Thoracic aorta (tissue), 2 donors: ENCODE data around the gene PRKN. TPM values are rescaled to one million over a fixed set of nuclear protein-coding genes. Genes with fewer than 3 reads are reported as not detected.

Experiments
- ATAC-seq: fragments of 150-250 bp; one replicate; pipeline ENCODE4 v1.8.0; 2017; ENCODE audit warnings: low read depth; ENCODE audit not compliant: insufficient number of reproducible peaks, low FRiP score
- DNase-seq: peaks from one replicate; pipeline ENCODE4 v3.0.0-alpha.2; 2020; ENCODE audit warnings: low spot score
- H3K27ac ChIP-seq, 2 donors: fragments of 200-600 bp; sonication (generic); 1 replicate in 1 of 2; 2 replicates in 1 of 2; pipeline ENCODE4 v1.5.1; 2016; ENCODE audit warnings: mild to moderate bottlenecking in 2 of 2, moderate library complexity in 2 of 2
- H3K27me3 ChIP-seq: fragments of 200-600 bp; sonication (generic); replicated peaks from 2 replicates; pipeline ENCODE4 v1.6.0; 2016; ENCODE audit warnings: mild to moderate bottlenecking; ENCODE audit not compliant: insufficient read depth
- H3K36me3 ChIP-seq: fragments of 200-600 bp; sonication (generic); one replicate; pipeline ENCODE4 v1.5.1; 2016
- H3K4me1 ChIP-seq, 2 donors: fragments of 200-600 bp; sonication (generic); 1 replicate in 1 of 2; 2 replicates in 1 of 2; pipeline versions ENCODE4 v1.5.1 to v1.6.0; 2016; ENCODE audit warnings: low read depth in 2 of 2, mild to moderate bottlenecking in 1 of 2; ENCODE audit not compliant: control insufficient read depth in 1 of 2
- H3K4me3 ChIP-seq: fragments of 200-600 bp; sonication (generic); 2 replicates; pipeline ENCODE4 v1.5.1; 2016; ENCODE audit warnings: mild to moderate bottlenecking
- H3K9me3 ChIP-seq: fragments of 200-600 bp; sonication (generic); 2 replicates; pipeline ENCODE4 v1.5.1; 2016
- total RNA-seq, 2 donors: library from RNA; depleted of rRNA; stranded (reverse); fragments of >200 nt; gene quantifications; one replicate each; pipeline versions ENCODE4 v1.1.0 to v1.2.3, GENCODE V29; 2016
- TF ChIP-seq, protein P1 (sequence below): fragments of 200-600 bp; sonication (generic); IDR thresholded peaks from one replicate; pipeline ENCODE4 v1.5.1; 2019; ENCODE audit warnings: antibody characterized with exemption

The PRKN gene
- total RNA-seq, 2 donors from 2014 or later = 10.4 to 23.8 TPM

DNA sequence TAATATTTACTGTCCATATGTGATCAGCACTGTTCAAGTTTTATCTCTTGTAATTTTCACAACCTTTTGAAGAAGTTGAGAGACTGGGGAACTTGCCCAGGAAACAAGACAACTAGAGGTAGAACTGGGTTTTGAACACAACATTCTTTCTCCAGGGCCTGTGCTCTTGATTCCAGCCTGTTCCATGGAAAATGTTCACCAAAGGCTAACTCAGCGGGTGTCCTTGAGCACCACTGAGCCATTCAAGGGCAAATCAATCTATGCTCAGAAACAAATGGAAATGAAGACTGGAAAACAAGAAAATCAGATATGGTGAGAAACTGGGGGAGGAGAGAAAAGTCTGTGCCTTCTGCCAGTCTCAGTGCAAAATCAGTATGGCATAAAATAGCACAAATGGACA lies 771.5 kb downstream of the PRKN start:
- Histone ChIP-seq H3K27ac (no peak overlapping the region), H3K9me3 (no peaks in the 10 kb centered on the region), H3K27me3 (no peaks in the 10 kb centered on the region), H3K4me1 (no peaks in the 10 kb centered on the region), H3K36me3 (no peaks in the 10 kb centered on the region), H3K4me3 (no peak overlapping the region)
- no peak for DNase-seq
- no peak for ATAC-seq
- TF ChIP-seq, protein P1, sequence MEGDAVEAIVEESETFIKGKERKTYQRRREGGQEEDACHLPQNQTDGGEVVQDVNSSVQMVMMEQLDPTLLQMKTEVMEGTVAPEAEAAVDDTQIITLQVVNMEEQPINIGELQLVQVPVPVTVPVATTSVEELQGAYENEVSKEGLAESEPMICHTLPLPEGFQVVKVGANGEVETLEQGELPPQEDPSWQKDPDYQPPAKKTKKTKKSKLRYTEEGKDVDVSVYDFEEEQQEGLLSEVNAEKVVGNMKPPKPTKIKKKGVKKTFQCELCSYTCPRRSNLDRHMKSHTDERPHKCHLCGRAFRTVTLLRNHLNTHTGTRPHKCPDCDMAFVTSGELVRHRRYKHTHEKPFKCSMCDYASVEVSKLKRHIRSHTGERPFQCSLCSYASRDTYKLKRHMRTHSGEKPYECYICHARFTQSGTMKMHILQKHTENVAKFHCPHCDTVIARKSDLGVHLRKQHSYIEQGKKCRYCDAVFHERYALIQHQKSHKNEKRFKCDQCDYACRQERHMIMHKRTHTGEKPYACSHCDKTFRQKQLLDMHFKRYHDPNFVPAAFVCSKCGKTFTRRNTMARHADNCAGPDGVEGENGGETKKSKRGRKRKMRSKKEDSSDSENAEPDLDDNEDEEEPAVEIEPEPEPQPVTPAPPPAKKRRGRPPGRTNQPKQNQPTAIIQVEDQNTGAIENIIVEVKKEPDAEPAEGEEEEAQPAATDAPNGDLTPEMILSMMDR = no peak

DNA sequence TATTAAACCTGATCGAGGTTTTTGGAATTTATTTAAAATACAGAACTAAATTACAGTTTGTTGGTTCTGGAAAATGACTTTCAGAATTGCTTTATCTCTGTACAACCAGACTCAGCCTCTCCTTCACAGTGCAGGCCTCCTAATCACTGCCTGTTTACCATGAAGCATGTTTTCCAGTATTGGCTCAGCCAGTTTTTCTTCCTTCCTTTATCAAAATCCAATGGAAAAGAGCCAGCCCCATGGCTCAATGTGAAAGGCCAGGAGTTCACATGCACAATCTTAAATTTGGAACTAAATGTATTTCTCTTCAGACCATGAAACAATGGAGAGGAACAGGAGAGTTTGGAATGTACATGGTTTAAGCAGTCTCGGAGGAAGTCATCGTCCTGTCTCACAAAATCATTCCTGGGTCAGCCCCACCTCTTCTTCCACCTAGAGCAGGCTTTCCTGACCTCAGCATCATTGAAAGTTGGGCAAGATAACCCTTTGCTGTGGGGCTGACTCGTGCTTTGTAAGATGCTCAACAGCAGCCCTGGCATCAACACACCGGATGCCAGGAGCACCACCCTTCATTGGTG lies 772.8 kb downstream of the PRKN start:
- Histone ChIP-seq H3K4me3 (no peak overlapping the region), H3K27ac (no peak overlapping the region), H3K36me3 (no peaks in the 10 kb centered on the region), H3K4me1 (no peaks in the 10 kb centered on the region), H3K27me3 (no peaks in the 10 kb centered on the region), H3K9me3 (no peaks in the 10 kb centered on the region)
- TF ChIP-seq, protein P1 = no peak
- DNase-seq (no peak), ATAC-seq (no peak)

DNA sequence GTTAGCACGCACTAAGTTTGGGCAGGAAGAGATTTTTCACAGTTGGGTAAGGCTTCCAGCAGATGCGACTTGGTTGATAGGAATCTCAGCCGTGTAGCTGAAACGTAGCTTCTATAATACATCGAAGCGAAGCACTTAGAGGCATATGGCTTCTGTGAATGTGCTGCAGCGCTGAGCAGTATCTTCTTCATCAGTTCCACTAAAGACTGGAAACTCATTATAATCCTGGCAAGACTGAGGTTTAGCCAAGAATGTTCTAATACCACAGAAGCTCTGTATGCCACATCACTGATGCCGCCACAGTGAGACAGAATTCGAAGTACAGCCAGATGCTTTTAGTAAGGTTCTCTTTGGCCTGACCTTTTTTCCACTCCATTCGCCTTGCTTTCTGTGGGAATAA lies 773.5 kb downstream of the PRKN start:
- ATAC-seq (no peak), DNase-seq (no peak)
- Histone ChIP-seq H3K27ac (no peak overlapping the region), H3K4me3 (no peak overlapping the region), H3K27me3 (no peaks in the 10 kb centered on the region), H3K4me1 (no peaks in the 10 kb centered on the region), H3K36me3 (no peaks in the 10 kb centered on the region), H3K9me3 (no peaks in the 10 kb centered on the region)
- TF ChIP-seq, protein P1 = no peak

DNA sequence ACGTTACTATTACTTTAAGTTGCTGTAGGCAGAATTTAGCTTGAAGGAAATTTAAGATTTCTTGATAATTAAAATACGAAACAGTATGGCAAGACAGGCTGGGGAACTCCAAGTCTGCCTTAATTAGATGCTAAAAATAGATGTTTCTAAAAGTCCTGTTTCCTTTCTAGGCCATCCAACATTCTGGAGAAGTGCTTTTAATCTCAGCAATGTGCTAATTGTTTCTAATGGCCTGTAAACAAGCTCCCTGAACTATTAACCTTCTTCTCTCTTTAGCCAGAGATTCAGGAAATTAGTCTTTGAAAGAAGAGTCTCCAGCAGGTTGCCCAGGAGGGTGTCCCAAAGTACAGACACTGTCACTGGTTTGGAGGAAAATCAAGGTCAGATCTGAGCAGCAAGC lies 776.4 kb downstream of the PRKN start:
- TF ChIP-seq, protein P1 = no peak
- DNase-seq (no peak), ATAC-seq (no peak)
- Histone ChIP-seq H3K9me3 (no peaks in the 10 kb centered on the region), H3K4me1 (no peaks in the 10 kb centered on the region), H3K4me3 (no peak overlapping the region), H3K27me3 (no peaks in the 10 kb centered on the region), H3K36me3 (no peaks in the 10 kb centered on the region), H3K27ac (no peak overlapping the region)

DNA sequence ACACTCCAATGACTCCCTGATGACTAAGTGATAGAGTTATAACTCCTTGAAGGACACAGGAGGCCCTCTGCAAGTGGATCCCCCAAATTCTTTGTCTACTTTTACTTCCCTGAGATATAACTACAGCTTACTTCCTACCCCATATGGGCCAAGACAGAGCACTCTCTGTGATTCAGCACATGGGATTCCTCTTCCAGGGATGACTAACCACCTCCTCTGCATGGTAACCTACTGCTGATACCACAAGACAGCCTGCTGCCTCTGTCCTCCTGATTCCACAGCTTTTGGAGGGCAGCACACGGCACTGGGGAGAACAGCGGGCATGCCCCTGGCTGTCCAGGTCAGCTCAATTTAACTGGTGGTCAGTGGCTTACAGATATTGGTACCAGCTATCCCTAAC lies 778.0 kb downstream of the PRKN start:
- no peak overlapping the region for H3K4me3 ChIP-seq
- no peaks in the 10 kb centered on the region for H3K4me1 ChIP-seq
- ATAC-seq = no peak
- no peaks in the 10 kb centered on the region for H3K9me3 ChIP-seq
- H3K27me3 ChIP-seq = no peaks in the 10 kb centered on the region
- TF ChIP-seq, protein P1 = no peak
- no peak for DNase-seq
- H3K27ac ChIP-seq = no peak overlapping the region
- H3K36me3 ChIP-seq = no peaks in the 10 kb centered on the region
